Muscle layer of duodenum (tissue), 2 donors: Measurements from ENCODE around the gene GRK1.

Experiments
- H3K27ac ChIP-seq: one replicate; pipeline ENCODE4 v1.7.0; 2013; ENCODE audit warnings: mild to moderate bottlenecking, low read length
- H3K27me3 ChIP-seq: one replicate; pipeline ENCODE4 v1.7.0; 2013; ENCODE audit warnings: low read depth, mild to moderate bottlenecking, control low read depth, low read length
- H3K36me3 ChIP-seq, 2 donors: one replicate each; pipeline ENCODE4 v1.7.0; 2013; ENCODE audit warnings: low read length in 2 of 2, control low read depth in 1 of 2, mild to moderate bottlenecking in 1 of 2; ENCODE audit not compliant: insufficient read depth in 2 of 2, control insufficient read depth in 1 of 2
- H3K4me1 ChIP-seq, 2 donors: one replicate each; pipeline ENCODE4 v1.7.0; 2013; ENCODE audit warnings: low read length in 2 of 2, mild to moderate bottlenecking in 2 of 2, control low read depth in 1 of 2, moderate library complexity in 1 of 2; ENCODE audit not compliant: insufficient read depth in 2 of 2, control insufficient read depth in 1 of 2
- H3K4me3 ChIP-seq, 2 donors: one replicate each; pipeline ENCODE4 v1.7.0; 2013; ENCODE audit warnings: low read length in 2 of 2, low read depth in 1 of 2, mild to moderate bottlenecking in 1 of 2
- H3K9me3 ChIP-seq, 2 donors: one replicate each; pipeline ENCODE4 v1.7.0; 2013; ENCODE audit warnings: low read length in 2 of 2, control low read depth in 1 of 2, mild to moderate bottlenecking in 1 of 2; ENCODE audit not compliant: control insufficient read depth in 1 of 2
- donor health status: healthy.

The GRK1 gene

DNA sequence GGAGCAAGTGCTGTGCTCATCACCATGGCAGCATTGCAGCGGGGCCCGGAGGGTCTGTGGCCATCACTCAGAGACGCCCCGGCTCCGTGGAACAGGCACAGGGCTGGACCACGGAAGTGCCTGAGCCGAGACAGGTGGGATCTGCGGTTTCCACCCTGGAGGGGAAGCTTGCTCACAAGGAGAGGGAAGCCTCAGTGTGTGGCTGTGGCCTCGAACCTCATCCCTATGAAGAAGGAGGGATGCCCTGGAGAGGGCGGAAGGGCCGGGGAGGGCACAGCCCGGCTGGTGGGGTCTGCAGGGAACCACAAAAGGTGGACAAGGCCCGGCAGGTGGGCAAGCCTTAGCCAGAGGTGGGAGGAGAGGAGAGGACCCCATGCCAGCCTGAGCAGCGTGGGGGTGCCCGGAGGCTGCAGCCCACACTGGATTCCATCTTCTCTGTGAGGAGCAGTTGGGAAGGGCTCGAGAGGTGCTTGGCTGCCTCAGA lies 61.6 kb downstream of the GRK1 start:
- Histone ChIP-seq H3K4me3 (no peak overlapping the region), H3K4me1 (peaks cover 0 to 18% of the 10 kb centered on the region in 2 donors), H3K9me3 (no peaks in the 10 kb centered on the region), H3K36me3 (no peaks in the 10 kb centered on the region), H3K27ac (no peak overlapping the region), H3K27me3 (no peaks in the 10 kb centered on the region)

DNA sequence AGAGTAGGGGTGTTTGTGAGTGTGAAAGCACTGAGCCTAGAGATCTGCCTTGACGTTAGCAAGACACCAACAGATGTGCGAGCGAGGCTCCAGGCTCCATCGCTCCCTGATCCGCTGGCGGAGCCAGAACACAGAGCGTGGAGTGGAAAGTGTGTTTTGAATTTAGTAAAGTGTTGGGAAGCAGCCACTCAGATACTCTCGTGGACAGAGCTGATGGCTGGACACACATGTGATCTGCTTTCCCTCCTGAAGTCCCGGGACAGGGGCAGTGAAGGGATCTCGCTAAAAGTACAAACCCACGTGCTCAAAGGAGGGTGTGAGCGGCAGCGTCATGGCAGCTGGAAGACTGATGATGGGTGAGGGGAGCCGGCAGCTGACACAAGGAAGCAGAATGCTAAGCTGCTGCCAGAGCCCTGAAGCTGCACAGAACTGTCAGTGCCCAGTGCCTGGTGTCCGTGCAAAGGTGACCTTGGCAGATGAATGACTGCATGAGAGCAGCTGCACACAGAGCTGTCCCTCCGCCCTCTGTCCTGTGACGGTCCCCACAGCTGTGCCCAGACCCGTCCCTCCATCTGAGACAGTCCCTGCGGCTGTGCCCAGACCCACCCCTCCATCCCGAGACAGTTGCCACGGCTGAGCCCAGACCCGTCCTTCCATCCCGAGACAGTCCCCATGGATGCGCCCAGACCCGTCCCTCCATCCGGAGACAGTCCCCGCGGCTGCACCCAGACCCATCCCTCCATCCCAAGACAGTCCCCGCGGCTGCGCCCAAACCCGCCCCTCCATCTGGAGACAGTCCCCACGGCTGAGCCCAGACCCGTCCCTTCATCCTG lies 62.4 kb downstream of the GRK1 start:
- no peaks in the 10 kb centered on the region for H3K9me3 ChIP-seq
- H3K27ac ChIP-seq: no peak overlapping the region
- H3K4me1 ChIP-seq: peaks cover 0 to 18% of the 10 kb centered on the region in 2 donors
- H3K4me3 ChIP-seq: no peak overlapping the region
- no peaks in the 10 kb centered on the region for H3K27me3 ChIP-seq
- no peaks in the 10 kb centered on the region for H3K36me3 ChIP-seq

DNA sequence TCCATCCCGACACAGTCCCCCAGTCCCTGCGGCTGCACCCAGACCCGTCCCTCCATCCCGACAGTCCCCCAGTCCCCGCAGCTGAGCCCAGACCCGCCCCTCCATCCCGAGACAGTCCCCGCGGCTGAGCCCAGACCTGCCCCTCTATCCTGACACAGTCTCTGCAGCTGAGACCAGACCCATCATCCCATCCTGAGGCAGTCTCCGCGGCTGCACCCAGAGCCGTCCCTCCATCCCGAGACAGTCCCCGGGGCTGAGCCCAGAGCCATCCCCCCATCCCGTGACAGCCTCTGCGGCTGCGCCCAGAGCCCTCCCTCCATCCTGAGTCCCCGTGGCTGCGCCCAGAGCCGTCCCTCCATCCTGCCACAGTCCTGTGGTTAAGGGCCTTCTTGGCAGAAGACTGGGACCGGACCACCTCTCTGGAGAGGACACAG lies 63.3 kb downstream of the GRK1 start:
- no peaks in the 10 kb centered on the region for H3K36me3 ChIP-seq
- H3K4me1 ChIP-seq: peaks cover 0 to 12% of the 10 kb centered on the region in 2 donors
- H3K9me3 ChIP-seq: no peaks in the 10 kb centered on the region
- no peak overlapping the region for H3K27ac ChIP-seq
- no peaks in the 10 kb centered on the region for H3K27me3 ChIP-seq
- no peak overlapping the region for H3K4me3 ChIP-seq

DNA sequence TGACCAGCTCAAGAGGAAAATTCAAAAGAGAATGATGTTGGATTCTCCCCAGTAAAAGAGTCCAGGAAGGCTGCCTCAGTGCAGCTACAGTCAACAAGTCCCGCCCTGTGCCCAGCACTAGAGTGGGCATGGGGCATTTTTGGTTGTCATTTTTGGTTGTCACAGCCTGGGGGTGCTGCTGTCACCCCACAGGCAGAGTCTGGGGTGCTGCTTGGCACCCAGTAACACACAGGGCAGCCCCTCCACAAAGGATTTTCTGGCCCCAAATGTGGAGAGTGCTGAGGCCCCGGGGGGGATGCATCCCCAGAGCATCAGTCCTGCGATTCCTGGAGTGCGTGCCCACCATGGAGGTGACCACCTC lies 63.8 kb downstream of the GRK1 start:
- Histone ChIP-seq H3K27ac (no peak overlapping the region), H3K27me3 (no peaks in the 10 kb centered on the region), H3K9me3 (no peaks in the 10 kb centered on the region), H3K4me3 (no peak overlapping the region), H3K4me1 (peaks cover 0 to 12% of the 10 kb centered on the region in 2 donors), H3K36me3 (no peaks in the 10 kb centered on the region)

DNA sequence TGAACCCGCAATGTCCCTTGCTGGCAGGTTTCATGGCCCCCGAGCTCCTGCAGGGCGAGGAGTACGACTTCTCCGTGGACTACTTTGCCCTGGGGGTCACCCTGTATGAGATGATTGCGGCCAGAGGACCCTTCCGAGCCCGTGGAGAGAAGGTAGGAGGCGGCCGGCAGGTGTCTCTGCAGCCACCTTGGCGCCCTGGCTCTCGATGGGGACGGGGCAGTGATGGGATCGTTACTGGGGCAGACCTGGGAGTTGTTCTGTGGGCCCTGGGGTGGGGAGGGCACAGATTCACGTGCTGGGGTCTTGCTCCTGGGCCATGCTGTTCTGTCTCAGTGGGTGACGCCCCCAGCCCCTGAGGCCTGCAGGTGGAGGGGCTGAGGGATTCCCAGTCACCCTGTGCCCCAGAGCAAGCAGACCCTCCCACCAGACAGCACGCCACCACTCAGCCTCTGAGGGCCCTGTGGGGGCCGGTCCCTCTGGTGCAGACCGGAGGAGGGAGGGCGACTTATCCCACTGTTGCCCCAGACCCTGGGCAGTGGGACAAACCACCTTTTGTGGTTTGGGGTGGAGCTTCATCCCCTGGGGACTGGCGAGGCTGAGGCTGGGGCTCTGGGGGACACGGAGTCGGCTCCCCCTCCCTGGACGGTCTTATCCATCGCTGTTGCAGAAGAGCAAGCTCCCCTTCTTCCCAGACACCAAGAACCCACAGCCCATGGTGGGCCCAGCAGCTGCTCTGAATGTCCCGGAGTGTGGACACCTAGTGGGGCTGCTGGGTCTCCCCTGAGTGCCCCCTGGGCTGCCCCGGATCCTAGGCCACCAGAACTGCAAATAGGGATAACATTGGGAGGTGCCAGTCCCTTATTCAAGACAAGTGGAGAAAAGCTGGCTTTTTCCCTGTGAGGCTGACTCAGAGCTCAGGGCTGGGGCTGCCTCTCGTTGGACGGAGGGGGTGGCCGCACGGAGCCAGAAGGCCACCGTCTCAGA lies 64.5 kb downstream of the GRK1 start:
- Histone ChIP-seq H3K4me1 (peaks cover 0 to 11% of the 10 kb centered on the region in 2 donors), H3K27me3 (no peaks in the 10 kb centered on the region), H3K36me3 (no peaks in the 10 kb centered on the region), H3K4me3 (no peak overlapping the region), H3K27ac (no peak overlapping the region), H3K9me3 (no peaks in the 10 kb centered on the region)

DNA sequence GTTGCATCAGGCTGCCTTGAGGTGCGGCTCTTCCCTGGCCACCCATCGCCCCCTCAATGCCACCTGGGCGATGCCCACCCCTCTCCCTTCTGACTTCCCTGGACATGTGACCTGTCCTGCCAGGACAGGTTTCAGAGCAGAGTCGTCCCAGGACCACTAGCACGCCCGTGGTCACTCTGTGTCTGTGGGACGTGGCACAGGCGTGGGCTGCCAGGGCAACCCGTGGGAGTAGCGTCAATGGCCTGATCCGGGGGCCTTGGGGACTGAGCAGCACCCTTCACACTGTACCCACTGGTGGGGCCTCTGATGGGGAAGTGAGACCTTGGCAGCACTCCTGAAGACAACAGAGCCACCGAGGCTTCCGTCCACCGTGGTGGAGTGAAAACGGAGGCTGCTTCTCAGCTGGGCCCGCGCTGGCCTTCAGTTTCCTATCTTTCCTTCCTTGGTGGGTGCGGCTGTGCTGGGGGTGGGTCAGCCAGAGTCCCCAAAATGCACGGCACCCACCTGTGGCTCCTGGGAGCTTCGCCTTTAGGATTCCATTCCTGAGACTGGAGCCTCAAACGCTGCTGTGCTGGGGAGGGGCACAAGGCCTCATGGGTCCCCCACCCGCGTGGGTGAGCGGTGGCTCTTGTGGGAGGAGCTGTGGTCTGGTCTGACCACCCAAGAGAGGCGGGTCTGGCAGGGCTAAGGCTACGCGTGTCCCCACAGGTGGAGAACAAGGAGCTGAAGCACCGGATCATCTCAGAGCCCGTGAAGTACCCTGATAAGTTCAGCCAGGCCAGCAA lies 65.3 kb downstream of the GRK1 start:
- H3K4me1 ChIP-seq: peaks cover 0 to 7% of the 10 kb centered on the region in 2 donors
- H3K36me3 ChIP-seq: no peaks in the 10 kb centered on the region
- no peak overlapping the region for H3K4me3 ChIP-seq
- H3K9me3 ChIP-seq: no peaks in the 10 kb centered on the region
- no peak overlapping the region for H3K27ac ChIP-seq
- no peaks in the 10 kb centered on the region for H3K27me3 ChIP-seq

DNA sequence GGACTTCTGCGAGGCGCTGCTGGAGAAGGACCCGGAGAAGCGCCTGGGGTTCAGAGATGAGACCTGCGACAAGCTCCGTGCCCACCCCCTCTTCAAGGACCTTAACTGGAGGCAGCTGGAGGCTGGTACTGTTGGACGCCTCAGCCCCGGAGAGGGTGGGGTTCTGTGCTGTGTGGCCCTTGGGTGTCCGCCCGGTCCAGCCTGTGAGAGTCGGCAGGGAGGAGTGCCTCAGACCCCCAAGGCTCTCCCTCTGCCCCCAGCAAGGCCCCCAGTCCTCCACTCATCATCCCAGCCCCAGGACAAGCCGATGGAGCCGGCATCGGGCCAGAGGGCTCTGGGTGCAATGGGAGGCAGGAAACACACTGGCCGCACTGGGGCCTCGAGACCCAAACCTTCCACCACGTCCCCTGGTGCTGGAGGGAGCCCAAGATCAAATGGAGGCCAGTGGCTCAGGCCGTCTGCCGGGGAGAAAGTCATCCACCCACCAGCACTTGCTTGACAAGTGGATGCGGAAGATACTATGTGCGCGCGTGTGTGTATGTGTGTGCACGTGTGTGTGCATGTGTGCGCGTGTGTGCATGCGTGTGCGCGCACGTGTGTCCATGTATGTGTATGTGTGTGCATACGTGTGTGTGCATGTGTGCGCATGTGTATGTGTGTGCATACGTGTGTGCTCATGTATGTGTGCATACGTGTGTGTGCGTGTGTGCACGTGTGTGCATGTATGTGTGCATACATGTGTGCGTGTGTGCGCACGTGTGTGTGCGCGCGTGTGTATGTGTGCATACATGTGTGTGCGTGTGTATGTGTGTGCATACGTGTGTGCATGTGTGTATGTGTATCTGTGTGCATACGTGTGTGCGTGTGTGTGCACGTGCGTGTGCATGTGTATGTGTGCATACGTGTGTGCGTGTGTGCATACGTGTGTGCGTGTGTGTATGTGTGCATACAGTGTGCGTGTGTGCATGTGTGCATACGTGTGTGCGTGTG lies 66.2 kb downstream of the GRK1 start:
- H3K27me3 ChIP-seq: no peaks in the 10 kb centered on the region
- H3K36me3 ChIP-seq: no peaks in the 10 kb centered on the region
- H3K4me1 ChIP-seq: peaks cover 0 to 7% of the 10 kb centered on the region in 2 donors
- no peak overlapping the region for H3K27ac ChIP-seq
- no peaks in the 10 kb centered on the region for H3K9me3 ChIP-seq
- H3K4me3 ChIP-seq: no peak overlapping the region

DNA sequence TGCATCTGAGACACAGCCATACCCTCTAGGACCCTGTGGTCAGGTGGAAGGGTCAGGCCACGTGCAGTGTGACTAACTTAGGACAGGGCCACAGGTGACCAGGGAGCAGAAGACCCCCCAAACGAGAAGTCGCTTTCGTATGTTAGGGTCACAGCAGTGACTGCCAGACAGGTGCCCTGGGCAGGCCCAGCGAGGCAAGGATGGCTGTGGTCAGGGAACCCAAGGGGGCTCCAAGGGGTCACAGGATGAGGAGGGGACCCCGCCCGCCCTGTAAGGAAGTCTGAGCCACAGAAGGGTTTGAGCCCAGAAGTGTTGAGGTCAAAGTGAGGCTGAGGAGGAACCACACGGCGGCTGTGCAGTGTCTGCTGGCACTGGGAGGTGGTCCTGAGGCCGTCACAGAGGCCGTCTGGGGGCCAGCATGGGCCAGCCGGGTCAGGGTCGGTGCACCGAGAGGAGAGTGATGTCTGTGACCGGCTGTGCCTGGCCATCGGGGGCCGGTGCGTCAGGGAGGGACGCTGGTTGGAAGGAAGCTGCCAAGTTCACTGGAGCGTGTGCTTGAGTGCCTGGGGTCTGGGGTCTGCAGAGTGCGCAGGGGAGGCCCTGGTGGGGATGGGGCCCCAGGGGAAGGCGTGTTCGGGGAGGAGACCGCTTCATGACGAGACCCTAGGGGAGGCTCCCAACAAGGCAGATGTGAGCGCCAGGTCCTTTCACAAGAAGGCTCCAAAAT lies 67.2 kb downstream of the GRK1 start:
- H3K4me1 ChIP-seq: peaks cover 0 to 6% of the 10 kb centered on the region in 2 donors
- H3K27me3 ChIP-seq: no peaks in the 10 kb centered on the region
- H3K27ac ChIP-seq: no peak overlapping the region
- H3K4me3 ChIP-seq: no peak overlapping the region
- no peaks in the 10 kb centered on the region for H3K9me3 ChIP-seq
- H3K36me3 ChIP-seq: no peaks in the 10 kb centered on the region

DNA sequence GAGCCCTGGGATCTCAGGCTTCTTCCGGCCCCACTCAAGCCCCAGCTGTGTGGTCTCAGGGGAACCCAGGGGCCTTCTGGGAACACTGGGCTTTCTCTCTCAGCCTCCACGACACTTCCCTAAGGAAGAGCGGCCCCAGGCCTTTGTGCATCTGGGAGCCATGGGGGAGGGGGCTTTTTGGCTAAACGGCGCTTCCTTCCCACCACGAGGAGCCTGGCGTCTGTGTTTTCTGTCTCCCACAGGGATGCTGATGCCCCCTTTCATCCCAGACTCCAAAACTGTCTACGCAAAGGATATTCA lies 67.8 kb downstream of the GRK1 start:
- H3K36me3 ChIP-seq: no peaks in the 10 kb centered on the region
- no peaks in the 10 kb centered on the region for H3K9me3 ChIP-seq
- peaks cover 0 to under 1% of the 10 kb centered on the region in 2 donors for H3K4me1 ChIP-seq
- H3K27ac ChIP-seq: no peak overlapping the region
- no peaks in the 10 kb centered on the region for H3K27me3 ChIP-seq
- H3K4me3 ChIP-seq: no peak overlapping the region

DNA sequence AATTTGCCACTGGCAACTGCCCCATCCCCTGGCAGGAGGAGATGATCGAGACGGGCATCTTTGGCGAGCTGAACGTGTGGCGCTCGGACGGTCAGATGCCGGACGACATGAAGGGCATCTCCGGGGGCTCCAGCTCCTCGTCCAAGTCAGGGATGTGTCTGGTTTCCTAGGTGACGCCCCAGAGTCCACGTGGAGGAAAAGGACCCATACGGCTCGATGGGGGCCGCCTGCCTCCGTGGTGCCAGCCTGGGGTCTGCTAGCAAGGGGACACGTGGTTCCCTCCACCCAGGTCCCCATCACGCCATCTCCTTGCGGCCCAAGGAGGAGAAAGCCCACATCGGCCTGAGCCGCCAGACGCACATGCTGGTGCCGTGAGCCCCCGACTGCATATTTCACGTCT lies 68.2 kb downstream of the GRK1 start:
- Histone ChIP-seq H3K9me3 (no peaks in the 10 kb centered on the region), H3K4me3 (no peak overlapping the region), H3K36me3 (no peaks in the 10 kb centered on the region), H3K27me3 (no peaks in the 10 kb centered on the region), H3K4me1 (no peaks in the 10 kb centered on the region), H3K27ac (no peak overlapping the region)
